Thyroid gland (tissue), 4 donors: Measurements from ENCODE around the gene ZIC2.

Experiments
- POLR2A ChIP-seq, 2 donors: fragments of 450-650 bp; IDR thresholded peaks; one replicate each; pipeline ENCODE4 v1.6.1; 2017; ENCODE audit warnings: antibody characterized with exemption in 2 of 2, mild to moderate bottlenecking in 2 of 2, moderate library complexity in 1 of 2
- TF ChIP-seq, protein P1 (sequence below), 6 experiments: fragments of 200-600 bp in 3 of 6; fragments of 450-650 bp in 3 of 6; sonication (generic) in 3 of 6; IDR thresholded peaks; one replicate each; pipeline ENCODE4 v1.5.1; 2016 to 2019; ENCODE audit warnings: antibody characterized with exemption in 6 of 6, mild to moderate bottlenecking in 2 of 6, inconsistent platforms in 1 of 6, moderate library complexity in 1 of 6

DNA sequence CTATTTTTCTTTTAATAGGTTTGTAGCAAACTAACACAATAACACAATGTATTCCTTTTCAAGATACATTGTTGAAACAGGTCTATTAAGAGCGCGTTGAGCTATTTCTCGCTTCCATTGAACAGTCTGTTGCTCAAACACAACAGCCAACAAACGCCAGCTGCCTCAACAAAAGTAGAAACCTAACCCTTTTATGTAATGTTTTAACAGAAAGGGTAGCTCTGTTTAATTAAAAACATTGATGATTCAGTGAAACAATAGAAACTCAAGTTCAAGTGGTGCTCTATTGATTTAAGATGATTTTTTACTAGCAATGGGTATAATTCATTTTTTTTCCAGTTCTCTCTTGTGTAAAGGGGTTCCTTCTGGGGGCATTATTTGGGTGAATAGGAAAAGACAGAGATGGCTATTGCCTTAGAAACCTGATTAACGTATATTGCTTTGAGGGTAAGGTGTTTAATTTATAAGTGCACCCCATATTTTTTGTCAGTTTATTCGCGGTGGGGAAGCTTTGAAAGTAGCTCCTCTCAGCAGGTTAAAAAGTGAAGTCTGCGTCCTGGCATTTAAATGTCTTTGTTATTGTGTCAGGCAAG lies 14.9 kb downstream of the ZIC2 start:
- TF ChIP-seq POLR2A (IDR thresholded peaks at IDR 0.05) = no peak
- TF ChIP-seq, protein P1, sequence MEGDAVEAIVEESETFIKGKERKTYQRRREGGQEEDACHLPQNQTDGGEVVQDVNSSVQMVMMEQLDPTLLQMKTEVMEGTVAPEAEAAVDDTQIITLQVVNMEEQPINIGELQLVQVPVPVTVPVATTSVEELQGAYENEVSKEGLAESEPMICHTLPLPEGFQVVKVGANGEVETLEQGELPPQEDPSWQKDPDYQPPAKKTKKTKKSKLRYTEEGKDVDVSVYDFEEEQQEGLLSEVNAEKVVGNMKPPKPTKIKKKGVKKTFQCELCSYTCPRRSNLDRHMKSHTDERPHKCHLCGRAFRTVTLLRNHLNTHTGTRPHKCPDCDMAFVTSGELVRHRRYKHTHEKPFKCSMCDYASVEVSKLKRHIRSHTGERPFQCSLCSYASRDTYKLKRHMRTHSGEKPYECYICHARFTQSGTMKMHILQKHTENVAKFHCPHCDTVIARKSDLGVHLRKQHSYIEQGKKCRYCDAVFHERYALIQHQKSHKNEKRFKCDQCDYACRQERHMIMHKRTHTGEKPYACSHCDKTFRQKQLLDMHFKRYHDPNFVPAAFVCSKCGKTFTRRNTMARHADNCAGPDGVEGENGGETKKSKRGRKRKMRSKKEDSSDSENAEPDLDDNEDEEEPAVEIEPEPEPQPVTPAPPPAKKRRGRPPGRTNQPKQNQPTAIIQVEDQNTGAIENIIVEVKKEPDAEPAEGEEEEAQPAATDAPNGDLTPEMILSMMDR (IDR thresholded peaks at IDR 0.05) = no peak
